Stomach smooth muscle (tissue), 2 donors: Measurements from ENCODE around the gene ENGASE.

Experiments
- H3K27ac ChIP-seq: one replicate; pipeline ENCODE4 v1.7.0; 2013; ENCODE audit warnings: mild to moderate bottlenecking, low read length, inconsistent platforms
- H3K27me3 ChIP-seq, 2 donors: one replicate each; pipeline ENCODE4 v1.7.0; 2013; ENCODE audit warnings: low read length in 2 of 2; ENCODE audit not compliant: insufficient read depth in 2 of 2, control insufficient read depth in 1 of 2
- H3K36me3 ChIP-seq, 2 donors: one replicate each; pipeline ENCODE4 v1.7.0; 2013; ENCODE audit warnings: low read length in 2 of 2; ENCODE audit not compliant: control insufficient read depth in 2 of 2, insufficient read depth in 2 of 2
- H3K4me1 ChIP-seq: one replicate; pipeline ENCODE4 v1.7.0; 2013; ENCODE audit warnings: low read length; ENCODE audit not compliant: control insufficient read depth, insufficient read depth
- H3K4me3 ChIP-seq, 2 donors: one replicate each; pipeline ENCODE4 v1.7.0; 2013; ENCODE audit warnings: low read length in 2 of 2
- H3K9ac ChIP-seq, 2 donors: one replicate each; pipeline ENCODE4 v1.7.0; 2013; ENCODE audit warnings: low read length in 2 of 2, mild to moderate bottlenecking in 1 of 2
- H3K9me3 ChIP-seq, 2 donors: one replicate each; pipeline ENCODE4 v1.7.0; 2013; ENCODE audit warnings: low read length in 2 of 2; ENCODE audit not compliant: control insufficient read depth in 2 of 2
- donor health status: healthy.
- donor health status: Pancreatic carcinoma.

The ENGASE gene

GRCh38 chr17:79047291-79047920, 27.2 kb upstream of the ENGASE start:
- peaks cover 4 to 17% of the 10 kb centered on the region in 2 donors for H3K36me3 ChIP-seq
- H3K4me1 ChIP-seq = peaks cover 14% of the 10 kb centered on the region
- no peak overlapping the region for H3K4me3 ChIP-seq
- no peaks in the 10 kb centered on the region for H3K9me3 ChIP-seq
- no peak overlapping the region for H3K9ac ChIP-seq
- H3K27me3 ChIP-seq = no peaks in the 10 kb centered on the region
- no peak overlapping the region for H3K27ac ChIP-seq

DNA sequence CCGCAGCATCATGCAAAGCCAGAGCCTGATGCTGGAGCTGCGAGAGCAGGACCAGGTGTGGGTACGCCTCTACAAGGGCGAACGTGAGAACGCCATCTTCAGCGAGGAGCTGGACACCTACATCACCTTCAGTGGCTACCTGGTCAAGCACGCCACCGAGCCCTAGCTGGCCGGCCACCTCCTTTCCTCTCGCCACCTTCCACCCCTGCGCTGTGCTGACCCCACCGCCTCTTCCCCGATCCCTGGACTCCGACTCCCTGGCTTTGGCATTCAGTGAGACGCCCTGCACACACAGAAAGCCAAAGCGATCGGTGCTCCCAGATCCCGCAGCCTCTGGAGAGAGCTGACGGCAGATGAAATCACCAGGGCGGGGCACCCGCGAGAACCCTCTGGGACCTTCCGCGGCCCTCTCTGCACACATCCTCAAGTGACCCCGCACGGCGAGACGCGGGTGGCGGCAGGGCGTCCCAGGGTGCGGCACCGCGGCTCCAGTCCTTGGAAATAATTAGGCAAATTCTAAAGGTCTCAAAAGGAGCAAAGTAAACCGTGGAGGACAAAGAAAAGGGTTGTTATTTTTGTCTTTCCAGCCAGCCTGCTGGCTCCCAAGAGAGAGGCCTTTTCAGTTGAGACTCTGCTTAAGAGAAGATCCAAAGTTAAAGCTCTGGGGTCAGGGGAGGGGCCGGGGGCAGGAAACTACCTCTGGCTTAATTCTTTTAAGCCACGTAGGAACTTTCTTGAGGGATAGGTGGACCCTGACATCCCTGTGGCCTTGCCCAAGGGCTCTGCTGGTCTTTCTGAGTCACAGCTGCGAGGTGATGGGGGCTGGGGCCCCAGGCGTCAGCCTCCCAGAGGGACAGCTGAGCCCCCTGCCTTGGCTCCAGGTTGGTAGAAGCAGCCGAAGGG, 26.4 kb upstream of the ENGASE start:
- Histone ChIP-seq H3K9me3 (no peaks in the 10 kb centered on the region), H3K4me1 (peaks cover 12% of the 10 kb centered on the region), H3K4me3 (no peak overlapping the region), H3K27ac (no peak overlapping the region), H3K27me3 (no peaks in the 10 kb centered on the region), H3K9ac (no peak overlapping the region), H3K36me3 (peaks cover 4 to 17% of the 10 kb centered on the region in 2 donors)

DNA sequence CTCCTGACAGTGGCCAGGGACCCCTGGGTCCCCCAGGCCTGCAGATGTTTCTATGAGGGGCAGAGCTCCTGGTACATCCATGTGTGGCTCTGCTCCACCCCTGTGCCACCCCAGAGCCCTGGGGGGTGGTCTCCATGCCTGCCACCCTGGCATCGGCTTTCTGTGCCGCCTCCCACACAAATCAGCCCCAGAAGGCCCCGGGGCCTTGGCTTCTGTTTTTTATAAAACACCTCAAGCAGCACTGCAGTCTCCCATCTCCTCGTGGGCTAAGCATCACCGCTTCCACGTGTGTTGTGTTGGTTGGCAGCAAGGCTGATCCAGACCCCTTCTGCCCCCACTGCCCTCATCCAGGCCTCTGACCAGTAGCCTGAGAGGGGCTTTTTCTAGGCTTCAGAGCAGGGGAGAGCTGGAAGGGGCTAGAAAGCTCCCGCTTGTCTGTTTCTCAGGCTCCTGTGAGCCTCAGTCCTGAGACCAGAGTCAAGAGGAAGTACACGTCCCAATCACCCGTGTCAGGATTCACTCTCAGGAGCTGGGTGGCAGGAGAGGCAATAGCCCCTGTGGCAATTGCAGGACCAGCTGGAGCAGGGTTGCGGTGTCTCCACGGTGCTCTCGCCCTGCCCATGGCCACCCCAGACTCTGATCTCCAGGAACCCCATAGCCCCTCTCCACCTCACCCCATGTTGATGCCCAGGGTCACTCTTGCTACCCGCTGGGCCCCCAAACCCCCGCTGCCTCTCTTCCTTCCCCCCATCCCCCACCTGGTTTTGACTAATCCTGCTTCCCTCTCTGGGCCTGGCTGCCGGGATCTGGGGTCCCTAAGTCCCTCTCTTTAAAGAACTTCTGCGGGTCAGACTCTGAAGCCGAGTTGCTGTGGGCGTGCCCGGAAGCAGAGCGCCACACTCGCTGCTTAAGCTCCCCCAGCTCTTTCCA, 25.5 kb upstream of the ENGASE start:
- Histone ChIP-seq H3K9me3 (no peaks in the 10 kb centered on the region), H3K4me1 (peaks cover 12% of the 10 kb centered on the region), H3K27me3 (no peaks in the 10 kb centered on the region), H3K4me3 (no peak overlapping the region), H3K9ac (no peak overlapping the region), H3K27ac (no peak overlapping the region), H3K36me3 (peaks cover 4 to 17% of the 10 kb centered on the region in 2 donors)

DNA sequence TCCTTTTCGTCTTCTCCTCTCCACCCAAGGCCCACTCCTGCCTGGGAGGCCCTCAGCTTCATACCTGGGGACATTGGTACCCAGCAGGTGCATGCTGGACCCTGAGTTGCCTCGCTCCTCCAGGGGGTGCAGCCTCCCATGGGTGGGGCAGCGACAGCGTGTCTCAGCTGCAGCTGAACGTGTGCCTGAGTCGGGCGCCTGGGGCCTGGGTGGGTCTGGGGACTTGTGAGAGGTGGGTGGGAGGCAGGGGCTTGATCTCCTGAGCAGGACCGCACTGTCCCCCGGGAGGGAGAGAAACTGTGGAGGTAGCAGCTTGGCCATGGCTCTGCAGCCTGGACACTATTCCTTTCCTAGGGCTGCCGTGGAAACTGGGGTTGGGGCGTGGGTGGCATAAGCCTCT, 24.8 kb upstream of the ENGASE start:
- H3K36me3 ChIP-seq = peaks cover 4 to 12% of the 10 kb centered on the region in 2 donors
- no peak overlapping the region for H3K4me3 ChIP-seq
- H3K9me3 ChIP-seq = no peaks in the 10 kb centered on the region
- no peak overlapping the region for H3K9ac ChIP-seq
- H3K27ac ChIP-seq = no peak overlapping the region
- H3K27me3 ChIP-seq = no peaks in the 10 kb centered on the region
- peaks cover 12% of the 10 kb centered on the region for H3K4me1 ChIP-seq

GRCh38 chr17:79050551-79050950, 24.1 kb upstream of the ENGASE start:
- Histone ChIP-seq H3K36me3 (peaks cover 4 to 12% of the 10 kb centered on the region in 2 donors), H3K27me3 (no peaks in the 10 kb centered on the region), H3K27ac (no peak overlapping the region), H3K9ac (no peak overlapping the region), H3K4me3 (no peak overlapping the region), H3K4me1 (peaks cover 9% of the 10 kb centered on the region), H3K9me3 (no peaks in the 10 kb centered on the region)

DNA sequence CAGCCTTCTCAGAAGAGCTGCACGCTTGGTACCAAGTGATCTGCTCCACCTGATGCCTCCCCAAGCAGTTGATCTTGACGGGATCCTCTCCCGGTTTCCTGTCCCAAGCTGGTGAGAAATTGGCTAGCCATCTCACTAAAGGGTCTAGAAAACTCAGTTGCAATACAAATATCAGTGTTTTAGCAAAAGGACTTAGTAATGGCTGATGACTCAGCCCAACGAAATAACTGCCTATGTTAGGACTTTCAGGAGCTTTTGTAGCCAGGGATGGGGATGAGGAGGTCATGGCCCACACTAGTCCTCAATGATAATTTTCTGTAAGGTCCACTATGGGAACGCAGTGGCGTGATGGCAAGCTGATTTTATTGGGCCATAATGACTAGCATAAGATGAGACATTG, 23.3 kb upstream of the ENGASE start:
- Histone ChIP-seq H3K4me3 (no peak overlapping the region), H3K9ac (no peak overlapping the region), H3K9me3 (no peaks in the 10 kb centered on the region), H3K4me1 (peaks cover 3% of the 10 kb centered on the region), H3K36me3 (peaks cover 4 to 12% of the 10 kb centered on the region in 2 donors), H3K27ac (no peak overlapping the region), H3K27me3 (no peaks in the 10 kb centered on the region)

DNA sequence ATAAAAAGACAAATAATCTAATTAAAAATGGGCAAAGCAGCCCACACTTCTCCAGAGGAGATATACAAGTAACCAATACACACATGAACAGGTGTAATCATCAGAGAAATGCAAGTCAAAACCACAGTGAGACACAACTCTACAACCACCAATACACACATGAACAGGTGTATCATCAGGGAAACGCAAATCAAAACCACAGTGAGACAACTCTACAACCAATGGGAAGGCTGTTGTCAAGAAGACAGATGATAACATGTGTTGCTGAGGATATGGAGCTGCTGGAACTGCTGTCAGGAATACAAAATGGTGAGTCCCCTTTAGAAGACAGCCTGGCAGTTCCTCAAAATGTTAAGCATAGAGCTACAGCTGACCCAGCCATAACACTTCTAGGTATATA, 22.5 kb upstream of the ENGASE start:
- Histone ChIP-seq H3K4me3 (no peak overlapping the region), H3K9ac (no peak overlapping the region), H3K9me3 (no peaks in the 10 kb centered on the region), H3K27ac (no peak overlapping the region), H3K27me3 (no peaks in the 10 kb centered on the region), H3K4me1 (no peaks in the 10 kb centered on the region), H3K36me3 (peaks cover 4 to 12% of the 10 kb centered on the region in 2 donors)

DNA sequence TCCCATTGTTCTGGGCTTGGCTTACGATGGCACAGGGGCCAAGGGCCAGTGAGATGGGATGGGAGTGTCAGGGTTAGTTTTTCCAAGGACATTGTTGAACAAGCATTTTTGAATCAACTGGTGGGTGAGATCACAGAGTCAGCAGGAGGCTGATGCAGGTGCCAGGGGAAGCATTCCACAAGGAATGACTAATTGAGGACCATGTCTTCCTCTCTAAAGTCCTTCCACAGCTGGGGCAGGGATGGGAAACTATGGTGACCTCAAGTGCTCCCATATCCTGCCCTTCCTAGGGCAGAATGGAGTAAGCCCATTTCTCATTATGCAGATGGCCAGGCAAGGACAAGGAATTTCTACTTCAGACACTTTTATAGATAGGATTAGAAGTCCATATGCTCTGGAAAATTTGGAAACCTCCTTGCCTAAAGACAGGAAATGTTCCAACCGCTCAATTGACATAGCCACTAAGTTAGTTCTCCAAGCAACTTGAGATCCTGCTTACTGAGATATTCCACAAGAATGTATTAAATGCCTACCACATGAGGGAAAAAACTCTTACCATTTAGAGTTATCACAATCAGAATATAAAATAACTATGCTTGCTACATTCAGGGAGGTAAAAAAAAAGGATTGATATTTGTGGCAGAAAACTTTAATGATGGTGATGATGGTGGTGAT, 21.2 kb upstream of the ENGASE start:
- Histone ChIP-seq H3K4me3 (no peak overlapping the region), H3K9ac (no peak overlapping the region)

DNA sequence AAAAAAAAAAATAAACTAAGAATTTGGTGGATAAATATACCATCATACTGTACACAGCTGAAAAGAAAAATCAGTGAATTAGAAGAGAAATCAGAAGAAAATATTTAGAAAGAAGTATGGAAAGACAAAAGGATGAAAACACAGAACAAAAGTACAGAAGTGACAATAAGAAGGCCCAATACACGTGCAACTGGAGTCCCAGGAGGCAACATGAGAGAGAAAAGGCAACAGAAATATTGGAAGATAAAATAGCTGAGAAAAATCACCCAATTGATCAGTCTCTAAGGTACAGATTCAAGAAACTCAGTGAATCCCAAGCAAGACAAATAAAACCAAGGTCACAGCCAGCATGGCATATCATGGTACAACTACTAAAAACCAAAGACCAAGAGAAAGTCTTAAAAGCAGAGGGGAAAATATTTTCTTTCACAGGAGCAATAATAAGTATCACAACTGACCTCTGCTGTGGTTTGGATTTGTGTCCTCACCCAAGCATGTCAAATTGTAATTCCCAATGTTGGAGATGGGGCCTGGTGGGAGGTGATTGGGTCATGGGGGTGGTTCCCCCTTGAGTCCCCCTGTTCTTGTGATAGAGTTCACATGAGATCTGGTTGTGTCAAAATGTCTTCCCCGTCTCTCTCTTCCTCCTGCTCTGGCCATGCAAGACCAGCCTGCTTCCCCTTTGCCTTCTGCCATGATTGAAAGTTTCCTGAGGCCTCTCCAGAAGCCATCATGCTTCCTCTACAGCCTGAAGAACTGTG, 20.2 kb upstream of the ENGASE start:
- Histone ChIP-seq H3K9me3 (peaks cover 0 to 2% of the 10 kb centered on the region in 2 donors), H3K9ac (no peak overlapping the region), H3K4me3 (no peak overlapping the region), H3K36me3 (peaks cover 0 to 4% of the 10 kb centered on the region in 2 donors), H3K27ac (no peak overlapping the region), H3K27me3 (no peaks in the 10 kb centered on the region), H3K4me1 (no peaks in the 10 kb centered on the region)

More for the DNA sequence above, 21.2 kb upstream of the ENGASE start:
- no peaks in the 10 kb centered on the region for H3K4me1 ChIP-seq
- no peaks in the 10 kb centered on the region for H3K27me3 ChIP-seq
- peaks cover 0 to 4% of the 10 kb centered on the region in 2 donors for H3K36me3 ChIP-seq
- H3K27ac ChIP-seq = no peak overlapping the region
- peaks cover 0 to 2% of the 10 kb centered on the region in 2 donors for H3K9me3 ChIP-seq
